ENCODE data around the gene BMPR2. TPM values are rescaled to one million over a fixed set of nuclear protein-coding genes. Genes with fewer than 3 reads are reported as not detected.

Gene BMPR2
- polyA plus RNA-seq, 1 of the 3 experiments (the other 2 are of a cell fraction) = 10.2 TPM

DNA sequence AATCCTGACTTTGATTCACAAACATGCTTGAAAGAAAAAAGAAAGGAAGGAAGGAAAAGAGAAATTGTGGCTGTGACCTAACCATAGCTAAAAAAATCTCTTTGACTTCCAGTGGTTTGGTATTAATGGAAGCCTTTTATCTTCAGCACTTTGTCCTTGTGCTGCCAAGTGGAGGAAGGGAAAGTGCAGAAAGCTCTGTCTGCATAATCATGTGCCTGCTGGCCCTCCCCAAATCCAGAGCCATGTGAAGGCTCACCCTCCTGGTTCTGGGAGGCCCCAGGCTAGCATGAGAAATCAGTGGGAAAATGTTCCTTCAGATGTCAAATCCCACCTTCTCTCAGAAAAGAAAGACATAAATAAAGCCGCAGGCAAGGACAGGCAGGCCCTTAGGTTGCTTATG is 48.3 kb upstream of the BMPR2 start:
- H3K9me3 ChIP-seq = no peaks in the 10 kb centered on the region
- no peak overlapping the region for H3K4me3 ChIP-seq (ENCODE audit: low read depth in 2 of 2, low read length in 1 of 2)
- no peaks in the 10 kb centered on the region for H3K27me3 ChIP-seq (ENCODE audit: insufficient read depth)
- no peak overlapping the region for H3K4me2 ChIP-seq
- no peak for DNase-seq
- no peaks in the 10 kb centered on the region for H3K36me3 ChIP-seq (replicated peaks in 1 of 2; ENCODE audit: control insufficient read depth in 1 of 2, insufficient read depth in 2 of 2, low read length in 1 of 2)
- POLR2A ChIA-PET = no interaction called here
- H3F3A ChIP-seq (replicated peaks; ENCODE audit: insufficient read depth) = no peaks in the 10 kb centered on the region
- no peaks in the 10 kb centered on the region for H3K4me1 ChIP-seq (ENCODE audit: control insufficient read depth in 1 of 2, insufficient read depth in 2 of 2, low read depth in 1 of 2, low read length in 1 of 2)
- TF ChIP-seq, protein P1, sequence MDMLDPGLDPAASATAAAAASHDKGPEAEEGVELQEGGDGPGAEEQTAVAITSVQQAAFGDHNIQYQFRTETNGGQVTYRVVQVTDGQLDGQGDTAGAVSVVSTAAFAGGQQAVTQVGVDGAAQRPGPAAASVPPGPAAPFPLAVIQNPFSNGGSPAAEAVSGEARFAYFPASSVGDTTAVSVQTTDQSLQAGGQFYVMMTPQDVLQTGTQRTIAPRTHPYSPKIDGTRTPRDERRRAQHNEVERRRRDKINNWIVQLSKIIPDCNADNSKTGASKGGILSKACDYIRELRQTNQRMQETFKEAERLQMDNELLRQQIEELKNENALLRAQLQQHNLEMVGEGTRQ (IDR thresholded peaks at IDR 0.05; ENCODE audit: borderline replicate concordance, low read depth, low read length) = no peak
- TF ChIP-seq YY1 (IDR thresholded peaks at IDR 0.05; ENCODE audit: low read depth) (no peak), CHD2 (IDR thresholded peaks at IDR 0.05; ENCODE audit: low read length, partially characterized antibody) (no peak)
- TF ChIP-seq, protein P2, sequence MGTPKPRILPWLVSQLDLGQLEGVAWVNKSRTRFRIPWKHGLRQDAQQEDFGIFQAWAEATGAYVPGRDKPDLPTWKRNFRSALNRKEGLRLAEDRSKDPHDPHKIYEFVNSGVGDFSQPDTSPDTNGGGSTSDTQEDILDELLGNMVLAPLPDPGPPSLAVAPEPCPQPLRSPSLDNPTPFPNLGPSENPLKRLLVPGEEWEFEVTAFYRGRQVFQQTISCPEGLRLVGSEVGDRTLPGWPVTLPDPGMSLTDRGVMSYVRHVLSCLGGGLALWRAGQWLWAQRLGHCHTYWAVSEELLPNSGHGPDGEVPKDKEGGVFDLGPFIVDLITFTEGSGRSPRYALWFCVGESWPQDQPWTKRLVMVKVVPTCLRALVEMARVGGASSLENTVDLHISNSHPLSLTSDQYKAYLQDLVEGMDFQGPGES (IDR thresholded peaks at IDR 0.05; ENCODE audit: low read depth, low read length) = no peak
- 100% methylated on average over 1 of the region's 1 CpG for WGBS (ENCODE audit: low lambda C conversion rate)
- H3K9me2 ChIP-seq = no peaks in the 10 kb centered on the region
- no peak overlapping the region for H2AFZ ChIP-seq (ENCODE audit: low read depth)
- H3K79me2 ChIP-seq (ENCODE audit: insufficient read depth) = no peaks in the 10 kb centered on the region
- H3K9ac ChIP-seq = no peak overlapping the region
- H3K27ac ChIP-seq (ENCODE audit: low read depth in 2 of 2, low read length in 1 of 2) = no peak overlapping the region
- CTCF ChIA-PET = no interaction called here
- H4K20me1 ChIP-seq (ENCODE audit: insufficient read depth) = no peaks in the 10 kb centered on the region

DNA sequence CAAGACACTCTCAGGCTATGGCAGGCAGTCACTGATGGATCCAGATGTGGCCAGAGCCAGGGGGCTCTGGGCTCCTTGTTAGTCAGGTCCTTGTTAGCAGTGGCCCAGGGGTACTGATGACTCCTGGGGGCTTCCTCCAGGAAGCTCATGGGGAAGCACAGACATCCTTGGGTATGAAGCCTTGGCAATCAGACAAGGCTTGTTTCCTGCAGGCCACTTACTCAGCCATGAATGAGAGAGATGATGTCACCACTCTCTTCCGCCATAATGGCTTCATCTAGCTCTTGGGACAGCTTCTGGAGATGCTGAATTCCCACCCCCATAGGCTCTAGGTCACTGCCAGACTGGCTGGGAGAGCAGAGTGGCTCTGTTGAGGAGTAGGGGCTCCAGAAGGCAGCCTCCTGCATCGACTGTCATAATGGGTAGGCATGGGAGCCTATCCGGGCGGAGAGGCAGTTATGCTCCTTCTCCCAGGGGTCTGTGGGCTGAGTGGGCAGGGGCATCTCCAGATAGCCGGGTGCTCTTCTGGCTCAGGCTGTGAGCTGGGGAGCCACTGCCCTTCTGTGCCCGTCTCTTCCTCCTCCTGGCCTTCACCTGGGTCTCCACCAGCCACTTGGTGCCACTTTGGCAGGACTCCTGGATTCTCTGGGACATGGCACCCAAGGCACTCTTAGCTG is 40.2 kb upstream of the BMPR2 start:
- no peaks in the 10 kb centered on the region for H3K79me2 ChIP-seq (ENCODE audit: insufficient read depth)
- no peaks in the 10 kb centered on the region for H3K9me3 ChIP-seq
- H3K9me2 ChIP-seq = no peaks in the 10 kb centered on the region
- peaks cover 0 to 6% of the 10 kb centered on the region in 2 experiments; a peak in 1 of 4 replicates for H3K4me1 ChIP-seq (ENCODE audit: control insufficient read depth in 1 of 2, insufficient read depth in 2 of 2, low read depth in 1 of 2, low read length in 1 of 2)
- 90% methylated on average over 3 of the region's 6 CpGs for WGBS (ENCODE audit: low lambda C conversion rate)
- TF ChIP-seq, protein P2 (IDR thresholded peaks at IDR 0.05; ENCODE audit: low read depth, low read length) = no peak
- no peak for TF ChIP-seq POLR2AphosphoS5 (IDR thresholded peaks at IDR 0.05; ENCODE audit: low read depth, low read length)
- TF ChIP-seq NRF1 (IDR thresholded peaks at IDR 0.05; ENCODE audit: low read depth, low read length) = no peak
- TF ChIP-seq FOSL2 (IDR thresholded peaks at IDR 0.05; ENCODE audit: borderline replicate concordance, low read depth) = no peak
- no peak for TF ChIP-seq TEAD4 (IDR thresholded peaks at IDR 0.05; ENCODE audit: borderline replicate concordance, insufficient read depth)
- TF ChIP-seq, protein P3, sequence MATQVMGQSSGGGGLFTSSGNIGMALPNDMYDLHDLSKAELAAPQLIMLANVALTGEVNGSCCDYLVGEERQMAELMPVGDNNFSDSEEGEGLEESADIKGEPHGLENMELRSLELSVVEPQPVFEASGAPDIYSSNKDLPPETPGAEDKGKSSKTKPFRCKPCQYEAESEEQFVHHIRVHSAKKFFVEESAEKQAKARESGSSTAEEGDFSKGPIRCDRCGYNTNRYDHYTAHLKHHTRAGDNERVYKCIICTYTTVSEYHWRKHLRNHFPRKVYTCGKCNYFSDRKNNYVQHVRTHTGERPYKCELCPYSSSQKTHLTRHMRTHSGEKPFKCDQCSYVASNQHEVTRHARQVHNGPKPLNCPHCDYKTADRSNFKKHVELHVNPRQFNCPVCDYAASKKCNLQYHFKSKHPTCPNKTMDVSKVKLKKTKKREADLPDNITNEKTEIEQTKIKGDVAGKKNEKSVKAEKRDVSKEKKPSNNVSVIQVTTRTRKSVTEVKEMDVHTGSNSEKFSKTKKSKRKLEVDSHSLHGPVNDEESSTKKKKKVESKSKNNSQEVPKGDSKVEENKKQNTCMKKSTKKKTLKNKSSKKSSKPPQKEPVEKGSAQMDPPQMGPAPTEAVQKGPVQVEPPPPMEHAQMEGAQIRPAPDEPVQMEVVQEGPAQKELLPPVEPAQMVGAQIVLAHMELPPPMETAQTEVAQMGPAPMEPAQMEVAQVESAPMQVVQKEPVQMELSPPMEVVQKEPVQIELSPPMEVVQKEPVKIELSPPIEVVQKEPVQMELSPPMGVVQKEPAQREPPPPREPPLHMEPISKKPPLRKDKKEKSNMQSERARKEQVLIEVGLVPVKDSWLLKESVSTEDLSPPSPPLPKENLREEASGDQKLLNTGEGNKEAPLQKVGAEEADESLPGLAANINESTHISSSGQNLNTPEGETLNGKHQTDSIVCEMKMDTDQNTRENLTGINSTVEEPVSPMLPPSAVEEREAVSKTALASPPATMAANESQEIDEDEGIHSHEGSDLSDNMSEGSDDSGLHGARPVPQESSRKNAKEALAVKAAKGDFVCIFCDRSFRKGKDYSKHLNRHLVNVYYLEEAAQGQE (IDR thresholded peaks at IDR 0.05; ENCODE audit: low read depth, low read length) = no peak
- TF ChIP-seq MEF2A (IDR thresholded peaks at IDR 0.05; ENCODE audit: borderline replicate concordance, low read depth) = no peak
- no peak for TF ChIP-seq SIN3A (IDR thresholded peaks at IDR 0.05; ENCODE audit: borderline replicate concordance, low read depth, low read length)
- no peak for TF ChIP-seq FOXM1 (IDR thresholded peaks at IDR 0.05; ENCODE audit: low read depth)
- TF ChIP-seq, protein P4, sequence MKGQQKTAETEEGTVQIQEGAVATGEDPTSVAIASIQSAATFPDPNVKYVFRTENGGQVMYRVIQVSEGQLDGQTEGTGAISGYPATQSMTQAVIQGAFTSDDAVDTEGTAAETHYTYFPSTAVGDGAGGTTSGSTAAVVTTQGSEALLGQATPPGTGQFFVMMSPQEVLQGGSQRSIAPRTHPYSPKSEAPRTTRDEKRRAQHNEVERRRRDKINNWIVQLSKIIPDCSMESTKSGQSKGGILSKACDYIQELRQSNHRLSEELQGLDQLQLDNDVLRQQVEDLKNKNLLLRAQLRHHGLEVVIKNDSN (IDR thresholded peaks at IDR 0.05; ENCODE audit: borderline replicate concordance, low read depth) = no peak
- no peak for TF ChIP-seq JUND (IDR thresholded peaks at IDR 0.05)
- no peak overlapping the region for H3K4me2 ChIP-seq
- no peaks in the 10 kb centered on the region for H3K27me3 ChIP-seq (ENCODE audit: insufficient read depth)
- H3K9ac ChIP-seq = no peak overlapping the region
- ChIA-PET CTCF (interaction anchor here (1.3 kb wide), 1 partner anchor 12 kb away, joined by 4 read pairs; no protein-coding TSS in a partner anchor), POLR2A (no interaction called here)
- H2AFZ ChIP-seq (ENCODE audit: low read depth) = no peak overlapping the region
- DNase-seq = no peak
- no peak overlapping the region for H3K27ac ChIP-seq (ENCODE audit: low read depth in 2 of 2, low read length in 1 of 2)
- H4K20me1 ChIP-seq (ENCODE audit: insufficient read depth) = no peaks in the 10 kb centered on the region
- no peaks in the 10 kb centered on the region for H3K36me3 ChIP-seq (replicated peaks in 1 of 2; ENCODE audit: control insufficient read depth in 1 of 2, insufficient read depth in 2 of 2, low read length in 1 of 2)
- H3K4me3 ChIP-seq (ENCODE audit: low read depth in 2 of 2, low read length in 1 of 2) = no peak overlapping the region
- H3F3A ChIP-seq (replicated peaks; ENCODE audit: insufficient read depth) = peaks cover 8% of the 10 kb centered on the region
